PC-9 (cell line): Measurements from ENCODE around the gene TIMM9.

Experiments
- EZH2 ChIP-seq: fragments of 200-600 bp; sonication (generic); IDR thresholded peaks from 2 replicates; pipeline ENCODE4 v1.8.0; 2017; ENCODE audit warnings: antibody characterized with exemption, low read depth
- TF ChIP-seq, protein P1 (sequence below): fragments of 200-600 bp; sonication (generic); conservative IDR thresholded peaks from 2 replicates; pipeline ENCODE4 v1.6.1; 2017; ENCODE audit warnings: mixed run types, antibody characterized with exemption, mild to moderate bottlenecking, moderate library complexity

DNA sequence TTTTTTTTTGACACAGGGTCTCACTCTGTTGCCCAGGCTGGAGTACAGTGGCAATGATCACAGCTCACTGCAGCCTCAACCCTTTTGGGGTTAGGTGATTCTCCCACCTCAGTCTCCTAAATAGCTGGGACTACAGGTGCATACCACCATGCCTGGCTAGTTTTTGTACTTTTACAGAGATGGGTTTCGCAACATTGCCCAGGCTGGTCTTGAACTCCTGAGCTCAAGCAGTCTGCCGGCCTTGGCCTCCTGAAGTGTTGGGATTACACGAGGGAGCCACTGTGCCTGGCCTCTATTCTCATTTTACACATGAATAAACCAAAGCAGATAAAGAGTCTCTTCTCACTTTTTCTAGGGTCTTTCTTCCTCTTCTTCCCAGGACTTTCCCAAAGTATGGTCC, 28.4 kb downstream of the TIMM9 start:
- no peak for TF ChIP-seq EZH2
- TF ChIP-seq, protein P1, sequence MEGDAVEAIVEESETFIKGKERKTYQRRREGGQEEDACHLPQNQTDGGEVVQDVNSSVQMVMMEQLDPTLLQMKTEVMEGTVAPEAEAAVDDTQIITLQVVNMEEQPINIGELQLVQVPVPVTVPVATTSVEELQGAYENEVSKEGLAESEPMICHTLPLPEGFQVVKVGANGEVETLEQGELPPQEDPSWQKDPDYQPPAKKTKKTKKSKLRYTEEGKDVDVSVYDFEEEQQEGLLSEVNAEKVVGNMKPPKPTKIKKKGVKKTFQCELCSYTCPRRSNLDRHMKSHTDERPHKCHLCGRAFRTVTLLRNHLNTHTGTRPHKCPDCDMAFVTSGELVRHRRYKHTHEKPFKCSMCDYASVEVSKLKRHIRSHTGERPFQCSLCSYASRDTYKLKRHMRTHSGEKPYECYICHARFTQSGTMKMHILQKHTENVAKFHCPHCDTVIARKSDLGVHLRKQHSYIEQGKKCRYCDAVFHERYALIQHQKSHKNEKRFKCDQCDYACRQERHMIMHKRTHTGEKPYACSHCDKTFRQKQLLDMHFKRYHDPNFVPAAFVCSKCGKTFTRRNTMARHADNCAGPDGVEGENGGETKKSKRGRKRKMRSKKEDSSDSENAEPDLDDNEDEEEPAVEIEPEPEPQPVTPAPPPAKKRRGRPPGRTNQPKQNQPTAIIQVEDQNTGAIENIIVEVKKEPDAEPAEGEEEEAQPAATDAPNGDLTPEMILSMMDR, result no peak
